ENCODE measurements around the gene TMEM253.

The TMEM253 gene

DNA sequence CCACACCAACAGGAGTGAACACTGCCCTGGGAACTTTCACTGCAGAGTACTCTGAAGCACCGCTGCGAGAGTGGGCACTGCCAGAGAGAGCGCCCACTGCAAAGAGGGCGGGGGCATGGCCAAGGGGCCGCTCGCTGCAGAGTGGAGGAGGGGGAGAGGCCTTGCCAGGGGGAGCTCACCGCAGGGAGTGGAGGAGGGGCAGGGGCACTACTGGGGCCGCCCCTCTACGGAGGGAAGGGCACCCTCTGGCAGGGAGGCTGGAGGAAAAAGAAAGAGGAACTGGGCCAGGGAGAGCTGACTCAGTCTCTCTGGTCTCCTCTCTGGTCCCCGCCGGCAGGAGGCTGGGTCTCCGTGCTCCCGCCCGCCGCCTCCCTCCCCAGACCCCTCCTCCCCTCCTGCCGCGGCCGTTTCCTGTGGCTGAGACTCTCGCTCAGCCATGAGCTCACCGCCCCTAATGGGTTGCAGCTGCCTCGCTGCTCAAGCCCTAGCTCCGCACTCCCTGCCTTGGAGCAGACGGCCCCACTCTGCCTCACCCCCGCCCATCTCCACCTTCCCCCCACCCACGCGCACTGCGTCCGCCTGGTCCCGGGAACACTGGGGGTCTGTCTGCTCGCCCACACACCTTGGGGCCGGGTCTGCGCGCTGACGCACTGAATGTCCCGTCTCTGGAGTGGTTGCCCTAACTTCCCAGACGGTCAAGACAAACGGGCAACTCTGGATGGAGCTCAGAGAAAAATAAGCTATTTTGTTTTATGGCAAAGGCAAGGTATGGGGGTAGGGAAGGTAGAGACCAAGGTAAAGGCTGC, 29.4 kb upstream of the TMEM253 start:
- DNase-seq: peak; percentile 56

DNA sequence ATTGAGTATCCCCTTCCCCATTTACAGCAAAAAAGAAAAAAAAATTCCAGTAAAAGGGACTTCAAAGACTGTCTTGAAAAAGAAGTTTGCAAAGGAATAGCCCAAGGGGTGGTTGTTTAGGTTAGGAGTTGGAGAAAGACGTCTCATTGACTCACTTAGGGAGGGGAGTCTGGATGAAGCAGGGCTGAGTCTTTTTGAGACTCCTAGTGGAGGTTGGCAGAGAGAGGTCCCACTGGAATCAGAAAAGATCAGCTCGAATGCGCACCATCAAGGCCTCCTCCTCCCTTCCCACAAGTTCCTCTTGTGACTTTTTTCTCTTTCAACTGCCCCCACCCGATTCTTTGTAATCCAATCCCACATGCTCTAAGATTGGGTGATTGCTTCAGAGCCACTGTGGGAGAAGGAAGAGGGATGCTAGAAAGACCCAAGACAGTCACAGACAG, 28.8 kb upstream of the TMEM253 start:
- DNase-seq: no peak

DNA sequence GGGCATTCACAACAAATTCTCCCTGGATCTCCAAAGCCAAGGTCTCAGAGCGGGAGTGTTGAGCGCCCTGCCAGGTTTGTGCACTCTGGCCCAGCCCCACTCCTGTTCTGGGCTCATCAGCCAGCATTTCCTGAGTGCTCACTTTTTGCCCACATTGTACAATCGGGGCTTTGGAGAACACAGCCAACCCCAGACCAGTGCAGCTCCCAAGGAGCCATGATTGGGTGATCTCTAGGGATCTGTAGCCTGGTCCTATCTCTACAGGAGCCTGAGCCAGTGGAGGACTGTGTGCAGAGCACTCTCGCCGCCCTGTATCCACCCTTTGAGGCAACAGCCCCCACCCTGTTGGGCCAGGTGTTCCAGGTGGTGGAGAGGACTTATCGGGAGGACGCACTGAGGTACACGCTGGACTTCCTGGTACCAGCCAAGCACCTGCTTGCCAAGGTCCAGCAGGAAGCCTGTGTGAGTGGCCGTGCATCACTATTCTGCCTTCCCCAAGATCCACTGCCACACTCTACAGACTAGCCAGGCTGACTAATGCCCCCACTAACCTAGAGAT, 28.0 kb upstream of the TMEM253 start:
- DNase-seq: no peak

DNA sequence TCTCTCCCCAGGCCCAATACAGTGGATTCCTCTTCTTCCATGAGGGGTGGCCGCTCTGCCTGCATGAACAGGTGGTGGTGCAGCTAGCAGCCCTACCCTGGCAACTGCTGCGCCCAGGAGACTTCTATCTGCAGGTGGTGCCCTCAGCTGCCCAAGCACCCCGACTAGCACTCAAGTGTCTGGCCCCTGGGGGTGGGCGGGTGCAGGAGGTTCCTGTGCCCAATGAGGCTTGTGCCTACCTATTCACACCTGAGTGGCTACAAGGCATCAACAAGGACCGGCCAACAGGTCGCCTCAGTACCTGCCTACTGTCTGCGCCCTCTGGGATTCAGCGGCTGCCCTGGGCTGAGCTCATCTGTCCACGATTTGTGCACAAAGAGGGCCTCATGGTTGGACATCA, 26.9 kb upstream of the TMEM253 start:
- no peak for DNase-seq

DNA sequence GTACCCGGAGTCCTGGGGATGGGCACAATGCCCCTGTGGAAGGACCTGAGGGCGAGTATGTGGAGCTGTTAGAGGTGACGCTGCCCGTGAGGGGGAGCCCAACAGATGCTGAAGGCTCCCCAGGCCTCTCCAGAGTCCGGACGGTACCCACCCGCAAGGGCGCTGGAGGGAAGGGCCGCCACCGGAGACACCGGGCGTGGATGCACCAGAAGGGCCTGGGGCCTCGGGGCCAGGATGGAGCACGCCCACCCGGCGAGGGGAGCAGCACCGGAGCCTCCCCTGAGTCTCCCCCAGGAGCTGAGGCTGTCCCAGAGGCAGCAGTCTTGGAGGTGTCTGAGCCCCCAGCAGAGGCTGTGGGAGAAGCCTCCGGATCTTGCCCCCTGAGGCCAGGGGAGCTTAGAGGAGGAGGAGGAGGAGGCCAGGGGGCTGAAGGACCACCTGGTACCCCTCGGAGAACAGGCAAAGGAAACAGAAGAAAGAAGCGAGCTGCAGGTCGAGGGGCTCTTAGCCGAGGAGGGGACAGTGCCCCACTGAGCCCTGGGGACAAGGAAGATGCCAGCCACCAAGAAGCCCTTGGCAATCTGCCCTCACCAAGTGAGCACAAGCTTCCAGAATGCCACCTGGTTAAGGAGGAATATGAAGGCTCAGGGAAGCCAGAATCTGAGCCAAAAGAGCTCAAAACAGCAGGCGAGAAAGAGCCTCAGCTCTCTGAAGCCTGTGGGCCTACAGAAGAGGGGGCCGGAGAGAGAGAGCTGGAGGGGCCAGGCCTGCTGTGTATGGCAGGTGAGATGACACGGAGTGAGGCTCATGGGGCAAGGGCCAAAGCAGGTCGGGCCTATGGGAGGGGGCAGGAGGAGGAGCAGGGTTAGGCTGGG, 26.2 kb upstream of the TMEM253 start:
- DNase-seq: no peak

DNA sequence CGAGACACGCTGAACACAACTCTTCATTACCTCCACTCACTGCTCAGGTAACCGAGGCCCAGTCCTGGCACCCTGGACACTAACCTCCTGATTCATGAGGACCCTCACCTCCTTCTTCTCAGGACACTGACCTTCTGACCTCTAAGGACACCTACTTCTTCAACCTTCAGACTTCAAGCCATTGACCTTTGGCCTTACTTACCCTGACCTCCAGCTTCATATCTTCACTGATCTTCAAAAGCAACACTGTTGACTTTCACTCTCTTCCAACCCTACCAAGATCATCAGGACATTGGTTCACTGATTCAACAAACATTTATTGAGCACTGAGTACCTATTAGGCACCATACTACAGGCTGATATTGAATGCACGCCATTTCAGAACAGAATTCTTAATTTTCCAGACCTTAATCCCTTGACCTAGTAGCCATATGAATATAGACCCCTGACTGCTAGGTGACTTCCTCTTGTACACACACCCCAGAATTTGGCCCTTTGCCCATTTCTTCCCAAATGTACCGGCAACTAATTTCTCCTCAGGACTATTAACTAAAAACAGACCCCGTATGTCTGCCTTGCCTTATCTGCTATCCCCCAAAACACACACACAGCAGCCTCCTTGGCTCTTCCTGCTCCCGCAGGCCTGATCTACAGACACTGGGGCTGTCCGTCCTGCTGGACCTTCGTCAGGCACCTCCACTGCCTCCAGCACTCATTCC, 25.0 kb upstream of the TMEM253 start:
- DNase-seq: no peak

DNA sequence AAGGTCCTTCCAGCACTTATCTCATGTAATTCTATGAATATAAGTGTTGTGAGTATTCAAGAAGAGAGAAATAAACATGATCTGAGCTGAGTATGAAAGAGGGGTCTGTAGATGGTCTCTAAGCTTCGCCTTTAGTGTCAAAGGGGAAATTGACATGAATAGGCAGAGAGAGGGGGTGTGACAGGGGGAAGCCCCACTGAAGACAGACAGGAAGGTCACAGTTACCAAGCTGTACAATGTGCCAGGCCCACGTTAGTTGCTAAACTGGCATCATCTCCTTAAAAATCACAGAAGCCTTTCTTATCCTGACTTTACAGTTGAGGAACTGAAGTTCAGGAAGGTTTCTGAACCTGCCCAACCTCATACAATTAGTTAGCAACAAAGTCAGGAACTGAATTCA, 23.2 kb upstream of the TMEM253 start:
- no peak for DNase-seq

DNA sequence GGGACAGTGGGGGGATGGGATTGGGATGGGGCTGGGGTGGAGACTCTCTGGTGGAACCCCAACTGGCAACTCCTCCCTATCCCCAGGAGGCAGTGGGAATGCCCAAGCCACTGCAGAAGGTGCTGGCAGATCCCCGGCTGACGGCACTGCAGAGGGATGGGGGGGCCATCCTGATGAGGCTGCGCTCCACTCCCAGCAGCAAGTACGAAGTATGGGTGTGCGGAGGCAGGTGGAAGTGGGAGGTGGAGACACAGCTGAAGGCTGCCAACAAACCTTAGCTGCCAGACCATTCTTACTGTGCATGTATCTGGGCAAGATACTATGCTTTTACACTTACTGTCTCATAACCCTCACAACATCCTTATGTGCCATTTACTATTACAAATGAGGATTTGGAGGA, 22.6 kb upstream of the TMEM253 start:
- no peak for DNase-seq

DNA sequence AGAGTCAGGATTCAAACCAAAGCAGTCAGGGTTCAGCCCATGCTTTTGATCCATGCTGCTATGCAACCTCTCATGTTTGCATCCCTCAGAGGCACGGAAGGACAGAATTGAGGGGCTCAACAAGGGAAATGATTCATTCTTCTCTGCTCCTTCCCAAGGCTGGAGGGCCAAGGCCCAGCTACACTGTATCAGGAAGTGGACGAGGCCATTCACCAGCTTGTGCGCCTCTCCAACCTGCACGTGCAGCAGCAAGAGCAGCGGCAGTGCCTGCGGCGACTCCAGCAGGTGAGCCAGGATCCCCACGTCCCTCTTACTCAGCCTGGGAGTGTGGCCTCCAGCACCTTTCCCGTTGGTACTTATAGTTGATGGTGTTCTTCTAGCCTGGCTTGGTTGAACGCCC, 22.1 kb upstream of the TMEM253 start:
- no peak for DNase-seq

DNA sequence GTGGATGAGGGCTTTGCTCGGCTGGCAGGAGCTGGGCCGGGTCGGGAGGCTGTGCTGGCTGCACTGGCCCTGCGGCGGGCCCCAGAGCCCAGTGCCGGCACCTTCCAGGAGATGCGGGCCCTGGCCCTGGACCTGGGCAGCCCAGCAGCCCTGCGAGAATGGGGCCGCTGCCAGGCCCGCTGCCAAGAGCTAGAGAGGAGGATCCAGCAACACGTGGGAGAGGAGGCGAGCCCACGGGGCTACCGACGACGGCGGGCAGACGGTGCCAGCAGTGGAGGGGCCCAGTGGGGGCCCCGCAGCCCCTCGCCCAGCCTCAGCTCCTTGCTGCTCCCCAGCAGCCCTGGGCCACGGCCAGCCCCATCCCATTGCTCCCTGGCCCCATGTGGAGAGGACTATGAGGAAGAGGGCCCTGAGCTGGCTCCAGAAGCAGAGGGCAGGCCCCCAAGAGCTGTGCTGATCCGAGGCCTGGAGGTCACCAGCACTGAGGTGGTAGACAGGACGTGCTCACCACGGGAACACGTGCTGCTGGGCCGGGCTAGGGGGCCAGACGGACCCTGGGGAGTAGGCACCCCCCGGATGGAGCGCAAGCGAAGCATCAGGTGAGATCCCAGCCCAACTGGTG, 19.2 kb upstream of the TMEM253 start:
- no peak for DNase-seq

DNA sequence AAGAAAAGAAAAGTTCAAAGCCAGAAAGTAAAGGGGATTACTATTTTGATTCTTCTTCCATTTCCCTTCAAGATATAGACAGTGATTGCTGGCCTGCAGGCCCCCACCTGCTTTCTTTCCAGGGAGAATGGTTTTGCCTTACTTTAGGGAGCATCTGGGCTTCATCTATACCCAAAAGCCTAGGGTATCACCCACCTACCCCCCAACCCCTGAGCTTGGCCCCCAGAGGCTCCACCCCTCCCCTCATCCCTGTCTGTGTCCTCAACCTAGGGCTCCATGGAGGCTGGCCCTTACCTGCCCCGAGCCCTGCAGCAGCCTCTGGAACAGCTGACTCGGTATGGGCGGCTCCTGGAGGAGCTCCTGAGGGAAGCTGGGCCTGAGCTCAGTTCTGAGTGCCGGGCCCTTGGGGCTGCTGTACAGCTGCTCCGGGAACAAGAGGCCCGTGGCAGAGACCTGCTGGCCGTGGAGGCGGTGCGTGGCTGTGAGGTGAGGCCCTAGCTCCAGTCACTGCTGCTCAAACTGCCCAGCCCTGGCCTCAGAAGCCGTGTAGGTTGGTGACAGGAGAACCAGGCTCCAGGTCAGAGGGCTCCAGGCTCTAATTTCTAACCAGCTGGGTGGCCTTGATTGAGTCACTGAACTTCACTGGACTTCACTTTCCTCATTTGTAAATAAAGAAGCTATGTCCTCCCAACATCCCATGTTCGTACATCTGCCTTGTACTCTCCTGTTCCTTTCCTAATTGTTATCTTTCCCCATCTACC, 17.1 kb upstream of the TMEM253 start:
- DNase-seq: no peak

DNA sequence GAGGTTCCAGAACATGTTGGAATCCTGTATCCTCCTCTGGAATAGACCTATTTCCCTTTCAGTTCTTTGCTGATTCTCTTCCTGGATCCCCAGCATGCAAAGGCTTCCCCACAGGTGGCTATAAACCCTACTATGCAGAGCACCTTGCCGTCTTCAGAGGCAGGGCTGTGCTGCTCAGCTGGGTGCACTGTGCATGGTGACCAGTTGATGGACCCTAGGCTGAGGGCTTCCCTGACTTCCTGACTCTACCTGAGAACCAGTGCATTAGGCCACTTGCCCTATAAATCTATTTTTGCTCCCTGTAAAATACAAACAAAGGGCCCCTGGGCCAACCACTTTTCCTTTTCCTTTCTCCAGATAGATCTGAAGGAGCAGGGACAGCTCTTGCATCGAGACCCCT, 16.5 kb upstream of the TMEM253 start:
- no peak for DNase-seq

DNA sequence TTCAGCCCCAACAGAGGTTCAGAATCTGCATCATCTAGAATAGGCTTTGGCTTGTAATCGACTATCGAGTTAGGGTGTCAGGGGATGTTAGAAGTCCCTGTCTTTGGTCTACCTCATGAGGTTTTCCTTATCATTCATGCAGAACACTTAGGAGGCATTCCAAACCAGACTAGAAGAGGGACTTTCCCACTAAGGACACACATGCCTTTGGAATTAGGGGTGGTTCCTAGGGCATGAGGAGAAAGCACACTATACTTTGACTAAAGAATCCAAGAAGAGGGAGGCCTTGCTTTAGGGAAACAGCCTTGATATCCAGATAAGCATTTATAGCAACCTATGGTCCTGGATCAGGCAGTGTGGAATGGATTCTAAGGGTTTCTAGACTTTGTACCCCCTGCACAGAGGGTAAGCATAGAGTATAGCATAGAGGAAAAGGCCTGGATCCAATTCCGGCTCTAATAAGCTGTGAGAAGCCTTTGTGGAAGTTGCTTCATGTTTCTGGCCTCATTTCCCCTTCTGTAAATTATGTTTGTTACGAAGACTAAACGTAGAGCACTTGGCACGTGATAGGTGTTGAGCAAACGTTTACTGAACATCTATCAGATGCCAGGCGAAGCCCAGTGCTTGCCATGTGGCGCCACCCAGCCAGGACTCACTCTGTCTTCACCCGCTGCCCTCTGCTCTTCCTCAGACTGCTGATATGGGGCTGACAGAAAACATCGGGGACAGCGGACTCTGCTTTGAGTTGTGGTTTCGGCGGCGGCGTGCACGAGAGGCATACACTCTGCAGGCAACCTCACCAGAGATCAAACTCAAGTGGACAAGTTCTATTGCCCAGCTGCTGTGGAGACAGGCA, 15.6 kb upstream of the TMEM253 start:
- no peak for DNase-seq

DNA sequence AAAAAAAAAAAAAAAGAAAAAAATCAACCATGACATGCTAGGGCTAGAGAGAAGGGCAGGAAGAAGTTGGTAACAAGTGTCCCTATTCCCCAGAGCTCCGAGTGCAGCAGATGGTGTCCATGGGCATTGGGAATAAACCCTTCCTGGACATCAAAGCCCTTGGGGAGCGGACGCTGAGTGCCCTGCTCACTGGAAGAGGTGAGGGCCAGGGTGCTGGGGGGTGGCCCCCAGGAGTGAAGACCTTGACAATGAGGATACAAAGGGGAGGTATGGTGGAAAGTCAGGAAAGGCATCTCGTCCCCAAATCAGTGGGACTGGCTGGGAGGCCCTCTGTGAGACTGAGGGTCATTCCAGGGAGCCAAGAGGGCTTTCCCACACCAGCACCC, 14.0 kb upstream of the TMEM253 start:
- DNase-seq: no peak

DNA sequence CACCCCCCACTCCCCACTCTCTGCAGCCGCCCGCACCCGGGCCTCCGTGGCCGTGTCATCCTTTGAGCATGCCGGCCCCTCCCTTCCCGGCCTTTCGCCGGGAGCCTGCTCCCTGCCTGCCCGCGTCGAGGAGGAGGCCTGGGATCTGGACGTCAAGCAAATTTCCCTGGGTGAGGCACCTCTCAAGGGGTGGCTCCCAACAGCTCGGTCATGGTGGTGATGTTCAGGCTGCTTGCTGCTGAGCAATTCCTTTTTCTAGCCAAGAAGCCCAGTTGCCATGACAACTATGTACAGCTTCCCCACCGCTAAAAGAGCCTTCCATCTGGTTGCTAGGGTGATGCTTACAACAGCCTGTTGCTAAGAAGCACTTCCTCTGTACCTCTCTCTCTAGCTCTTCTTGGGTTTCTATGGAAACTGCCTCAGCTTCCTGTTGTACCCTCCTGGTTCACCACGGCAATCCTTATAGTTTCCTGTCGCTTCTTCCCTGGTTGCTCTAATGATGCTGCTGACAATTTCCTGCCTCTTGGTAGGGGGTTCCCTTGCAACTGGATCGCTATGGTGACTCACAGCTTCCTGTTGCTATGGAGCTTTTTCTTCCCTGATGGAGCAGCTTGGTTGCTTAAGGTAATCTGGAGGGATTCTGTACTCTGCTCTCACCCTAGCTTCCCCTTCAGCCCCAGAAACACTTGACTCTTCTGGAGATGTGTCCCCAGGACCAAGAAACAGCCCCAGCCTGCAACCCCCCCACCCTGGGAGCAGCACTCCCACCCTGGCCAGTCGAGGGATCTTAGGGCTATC, 13.4 kb upstream of the TMEM253 start:
- DNase-seq: peak; percentile 37

DNA sequence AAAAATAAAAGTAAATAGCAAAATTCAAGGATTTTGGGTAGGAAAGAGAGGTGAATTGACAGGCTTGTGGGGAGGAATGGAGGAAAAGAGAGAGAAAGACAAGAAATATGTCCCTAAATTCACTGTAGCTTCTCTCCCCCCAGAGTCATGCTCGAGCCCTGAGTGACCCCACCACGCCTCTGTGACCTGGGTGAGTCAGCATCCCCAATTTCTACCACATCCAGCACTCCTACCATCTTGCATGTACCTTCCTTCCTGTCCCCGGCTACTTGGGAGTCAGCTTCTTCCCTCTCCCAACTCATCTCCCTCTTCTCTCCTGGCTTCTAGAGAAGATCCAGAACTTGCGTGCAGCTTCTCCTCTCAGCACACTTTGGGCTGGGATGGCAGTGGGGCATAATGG, 12.2 kb upstream of the TMEM253 start:
- DNase-seq: no peak

DNA sequence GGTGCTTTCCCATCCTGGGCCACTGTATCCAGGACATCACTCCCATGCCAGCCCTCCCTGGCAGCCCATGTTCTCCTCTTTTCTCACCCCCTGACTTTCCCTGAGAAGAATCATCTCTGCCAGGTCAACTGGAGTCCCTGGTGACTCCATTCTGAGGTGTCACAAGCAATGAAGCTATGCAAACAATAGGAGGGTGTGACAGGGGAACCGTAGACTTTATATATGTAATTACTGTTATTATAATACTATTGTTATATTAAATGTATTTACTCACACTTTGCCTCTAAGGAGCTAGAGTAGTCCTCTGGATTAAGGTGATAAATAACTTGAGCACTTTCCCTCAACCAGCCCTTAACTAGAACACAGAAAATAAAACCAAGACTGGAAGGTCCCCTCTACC, 11.6 kb upstream of the TMEM253 start:
- no peak for DNase-seq

DNA sequence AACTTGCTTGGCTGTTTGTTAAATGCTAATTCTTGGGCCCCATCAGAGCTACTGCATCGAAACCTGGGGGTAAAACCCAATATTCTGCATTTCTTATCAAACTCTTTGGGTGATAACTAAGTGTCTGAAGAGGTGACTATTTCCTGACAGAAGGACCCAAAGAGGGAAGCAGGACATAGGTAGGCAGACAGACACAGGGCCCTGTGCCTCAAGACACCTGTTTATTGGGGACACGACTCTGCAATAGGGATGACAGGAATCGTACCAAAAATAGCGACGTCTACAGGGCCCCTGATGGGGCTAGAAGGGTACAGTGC, 11.0 kb upstream of the TMEM253 start:
- no peak for DNase-seq

DNA sequence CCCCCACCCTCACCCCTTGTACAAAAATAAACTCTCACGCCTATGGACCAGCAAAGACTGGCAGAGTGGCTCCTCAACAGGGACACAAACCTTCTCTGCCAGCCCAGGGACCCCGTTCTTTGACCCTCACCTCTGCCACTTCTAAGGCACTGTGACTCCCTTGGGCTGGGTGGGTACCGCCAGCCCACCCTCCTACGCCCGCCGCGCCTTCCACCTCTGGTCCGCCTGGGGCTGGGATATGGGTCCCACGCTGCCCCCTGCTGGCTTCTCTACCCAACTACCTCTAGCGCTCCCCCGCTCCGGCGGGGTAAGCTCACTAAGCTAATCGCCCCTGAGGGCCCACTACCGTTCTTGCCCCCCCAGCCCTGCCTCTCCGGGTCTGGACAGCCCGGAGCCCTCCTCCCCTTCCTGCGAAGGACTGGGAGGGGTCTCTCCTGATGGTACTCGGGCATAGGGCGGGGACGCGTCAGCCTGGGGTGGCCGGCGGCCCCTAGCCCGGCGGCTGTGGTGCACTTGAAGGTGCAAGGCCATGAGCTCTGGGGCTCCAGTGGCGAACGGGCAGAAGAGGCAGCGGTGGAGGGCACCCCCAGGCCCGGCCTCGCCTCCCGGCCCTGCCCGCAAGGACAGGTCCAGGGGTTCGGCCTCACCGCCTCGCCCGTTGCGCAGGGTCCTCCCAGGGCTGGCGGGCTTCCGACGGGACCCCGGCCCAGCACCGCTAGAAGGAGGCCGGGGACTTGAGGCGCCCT, 10.5 kb upstream of the TMEM253 start:
- no peak for DNase-seq

Measured in NCI-H446 treated with DMSO at 0.1 percent for 48 hours (cell line).